ENCODE data around the gene AFF1. TPM values are rescaled to one million over a fixed set of nuclear protein-coding genes. Genes with fewer than 3 reads are reported as not detected.

Gene AFF1
- total and polyA plus RNA-seq, 2 of the 4 experiments (the other 2 are of a cell fraction) = 7.0 to 9.6 TPM

- Histone ChIP-seq H2AK9ac (replicated peaks; ENCODE audit: low read depth, low read length, poor library complexity) (no peak overlapping the region), H3K4ac (ENCODE audit: low read depth, low read length) (no peak overlapping the region), H3K9me3 (ENCODE audit: control insufficient read depth, insufficient read depth, low read length) (no peaks in the 10 kb centered on the region), H2BK5ac (ENCODE audit: low read depth, low read length, poor library complexity, severe bottlenecking) (no peak overlapping the region), H3K4me1 (ENCODE audit: control insufficient read depth, insufficient read depth, low read length) (no peaks in the 10 kb centered on the region), H3K4me3 (ENCODE audit: insufficient read depth, low read depth, low read length) (no peak overlapping the region), H3K36me3 (ENCODE audit: control insufficient read depth, insufficient read depth, low read length) (no peaks in the 10 kb centered on the region), H3K4me2 (ENCODE audit: low read depth, low read length) (no peak overlapping the region), H3K9ac (ENCODE audit: low read depth, low read length) (no peak overlapping the region), H3K23ac (ENCODE audit: low read depth, low read length) (no peak overlapping the region), H3K14ac (replicated peaks; ENCODE audit: low read depth, low read length) (no peak overlapping the region), H3K56ac (ENCODE audit: extremely low read depth, insufficient read depth, low read length) (no peak overlapping the region), H4K8ac (ENCODE audit: low read depth in 2 of 2, low read length in 2 of 2) (no peak overlapping the region), H3K27ac (ENCODE audit: insufficient read depth, low read length) (no peak overlapping the region), H3K18ac (ENCODE audit: low read depth, low read length) (no peak overlapping the region), H4K20me1 (ENCODE audit: insufficient read depth, low read length) (no peaks in the 10 kb centered on the region), H3K27me3 (ENCODE audit: control insufficient read depth, insufficient read depth, low read length) (no peaks in the 10 kb centered on the region), H2BK15ac (ENCODE audit: low read depth, low read length) (no peak overlapping the region), H4K5ac (ENCODE audit: low read depth, low read length) (no peak overlapping the region), H2BK20ac (ENCODE audit: low read depth, low read length) (no peak overlapping the region), H3K9me1 (ENCODE audit: insufficient read depth, low read length) (no peaks in the 10 kb centered on the region), H4K91ac (ENCODE audit: insufficient read depth, low read depth, low read length) (no peak overlapping the region), H3K79me1 (ENCODE audit: low read depth in 1 of 2, low read length in 2 of 2) (peaks cover 13 to 17% of the 10 kb centered on the region in 2 experiments; a peak in 3 of 4 replicates), H2AK5ac (ENCODE audit: low read depth, low read length) (no peak overlapping the region), H2BK120ac (ENCODE audit: low read depth, low read length) (no peak overlapping the region), H2AFZ (replicated peaks; ENCODE audit: low read length, poor library complexity) (no peak overlapping the region)
- DNase-seq (no peak), ATAC-seq (ENCODE audit: low read depth) (no peak)
- ChIA-PET CTCF (no interaction called here), POLR2A (ENCODE audit: unreplicated experiment) (no interaction called here)
- in situ Hi-C loops (cut with MboI; ENCODE audit: low sequenced_read_pairs) (no loop called here), dilution Hi-C loops (cut with HindIII; ENCODE audit: low sequenced_read_pairs, unreplicated experiment) (no loop called here), intact Hi-C loops (cut with micrococcal nuclease) (no loop called here)
- TF ChIP-seq POLR2A (IDR thresholded peaks at IDR 0.05; ENCODE audit: low read depth, low read length) (no peak), ELK1 (IDR thresholded peaks at IDR 0.05; ENCODE audit: borderline replicate concordance, low read depth, low read length) (no peak), RCOR1 (IDR thresholded peaks at IDR 0.05; ENCODE audit: insufficient replicate concordance, low read length) (no peak), CEBPB (IDR thresholded peaks at IDR 0.05; ENCODE audit: low read depth, low read length) (no peak), RAD21 (IDR thresholded peaks at IDR 0.05; ENCODE audit: low read length) (no peak), MXI1 (IDR thresholded peaks at IDR 0.05; ENCODE audit: borderline replicate concordance, low read depth, low read length) (no peak), MAZ (IDR thresholded peaks at IDR 0.05; ENCODE audit: borderline replicate concordance, low read depth, low read length) (no peak), CHD1 (IDR thresholded peaks at IDR 0.05; ENCODE audit: low read depth, low read length) (no peak), SMC3 (IDR thresholded peaks at IDR 0.05; ENCODE audit: low read depth, low read length) (no peak), USF2 (IDR thresholded peaks at IDR 0.05; ENCODE audit: low read depth, low read length) (no peak), MAFK (IDR thresholded peaks at IDR 0.05; ENCODE audit: low read depth, low read length) (no peak), BHLHE40 (IDR thresholded peaks at IDR 0.05; ENCODE audit: low read depth, low read length) (no peak), NFE2L2 (IDR thresholded peaks at IDR 0.05; ENCODE audit: low read depth, low read length) (no peak), RFX5 (IDR thresholded peaks at IDR 0.05; ENCODE audit: low read depth, low read length) (no peak), FOS (IDR thresholded peaks at IDR 0.05; ENCODE audit: low read depth, low read length) (no peak)
- TF ChIP-seq, protein P1, sequence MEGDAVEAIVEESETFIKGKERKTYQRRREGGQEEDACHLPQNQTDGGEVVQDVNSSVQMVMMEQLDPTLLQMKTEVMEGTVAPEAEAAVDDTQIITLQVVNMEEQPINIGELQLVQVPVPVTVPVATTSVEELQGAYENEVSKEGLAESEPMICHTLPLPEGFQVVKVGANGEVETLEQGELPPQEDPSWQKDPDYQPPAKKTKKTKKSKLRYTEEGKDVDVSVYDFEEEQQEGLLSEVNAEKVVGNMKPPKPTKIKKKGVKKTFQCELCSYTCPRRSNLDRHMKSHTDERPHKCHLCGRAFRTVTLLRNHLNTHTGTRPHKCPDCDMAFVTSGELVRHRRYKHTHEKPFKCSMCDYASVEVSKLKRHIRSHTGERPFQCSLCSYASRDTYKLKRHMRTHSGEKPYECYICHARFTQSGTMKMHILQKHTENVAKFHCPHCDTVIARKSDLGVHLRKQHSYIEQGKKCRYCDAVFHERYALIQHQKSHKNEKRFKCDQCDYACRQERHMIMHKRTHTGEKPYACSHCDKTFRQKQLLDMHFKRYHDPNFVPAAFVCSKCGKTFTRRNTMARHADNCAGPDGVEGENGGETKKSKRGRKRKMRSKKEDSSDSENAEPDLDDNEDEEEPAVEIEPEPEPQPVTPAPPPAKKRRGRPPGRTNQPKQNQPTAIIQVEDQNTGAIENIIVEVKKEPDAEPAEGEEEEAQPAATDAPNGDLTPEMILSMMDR (conservative IDR thresholded peaks at IDR 0.05; ENCODE audit: low read depth, low read length) = no peak
- no CpG with 5 or more reads among the region's 1 CpG for WGBS, 2 experiments (ENCODE audit: extremely low coverage in 2 of 2, insufficient read length in 1 of 2)
- no TSS peak for BruUV-seq (replicated peaks)
These were observed 57.2 kb downstream of the AFF1 start for GRCh38 chr4:86991994-86992393.

All from IMR-90 (cell line).